ENCODE measurements around the gene BIRC2. TPM values are rescaled to one million over a fixed set of nuclear protein-coding genes. Genes with fewer than 3 reads are reported as not detected.
"Not testable (repeated sequence)": the region's sequence is repeated elsewhere in the genome, so short reads cannot be mapped to it uniquely, and the experiment has no call there.

Gene BIRC2
- total and polyA plus RNA-seq, 3 experiments from 2014 or later: 35.2 to 42.8 (median 40.3) TPM

- not testable (repeated sequence) for H3K9me3 ChIP-seq (ENCODE audit: low read length); DNase-seq; H3K27ac ChIP-seq (ENCODE audit: low read depth, low read length); H3K9me3 Mint-ChIP-seq; H3K4me3 Mint-ChIP-seq; H3K27me3 ChIP-seq (ENCODE audit: insufficient read depth, low read length, poor library complexity, severe bottlenecking); H3K27me3 Mint-ChIP-seq; H3K4me3 ChIP-seq (ENCODE audit: low read length); H3K4me1 ChIP-seq (ENCODE audit: insufficient read depth, low read length)
- peaks cover 23% of the 10 kb centered on the region for H3K36me3 ChIP-seq (ENCODE audit: insufficient read depth, low read length)
- POLR2A ChIA-PET: interaction anchor here (0.9 kb wide), 1 partner anchor 325 kb away, joined by 3 read pairs; no protein-coding TSS in a partner anchor
- Mint-ChIP-seq H3K36me3 (peaks cover 0 to 35% (median 13%) of the 10 kb centered on the region in 3 donors), H3K27ac (peak overlapping the region in 3 of 8 donors; percentile 54 to 77 (median 76)), H3K4me1 (peaks cover 14 to 28% (median 27%) of the 10 kb centered on the region in 3 donors)
- CTCF ChIA-PET: interaction anchor here (1.0 to 8.1 kb wide), 28 partner anchors 9 to 325 kb away, joined by 3 to 84 read pairs (median 8); no protein-coding TSS in a partner anchor
Measured at GRCh38 chr11:102341311-102341710, 5.7 kb upstream of the BIRC2 start.

GRCh38 chr11:102341844-102342318 lies 5.1 kb upstream of the BIRC2 start:
- Histone ChIP-seq H3K4me3 (ENCODE audit: low read length) (no peak overlapping the region), H3K4me1 (ENCODE audit: insufficient read depth, low read length) (peaks cover 9% of the 10 kb centered on the region), H3K9me3 (ENCODE audit: low read length) (no peaks in the 10 kb centered on the region), H3K27me3 (ENCODE audit: insufficient read depth, low read length, poor library complexity, severe bottlenecking) (no peaks in the 10 kb centered on the region), H3K36me3 (ENCODE audit: insufficient read depth, low read length) (peaks cover 17% of the 10 kb centered on the region), H3K27ac (ENCODE audit: low read depth, low read length) (no peak overlapping the region)
- ChIA-PET POLR2A (interaction anchor here (0.9 kb wide), 1 partner anchor 325 kb away, joined by 3 read pairs; no protein-coding TSS in a partner anchor), CTCF (interaction anchor here (0.7 to 8.1 kb wide), 34 partner anchors 8 to 324 kb away, joined by 3 to 84 read pairs (median 6); no protein-coding TSS in a partner anchor)
- Mint-ChIP-seq H3K27ac (peak overlapping the region; percentile 0 to 88 (median 66)), H3K27me3 (peaks cover 0 to 3% of the 10 kb centered on the region in 2 donors), H3K4me1 (peaks cover 16 to 31% (median 31%) of the 10 kb centered on the region in 3 donors), H3K4me3 (peak overlapping the region in 1 of 7 donors; percentile 13), H3K9me3 (no peaks in the 10 kb centered on the region), H3K36me3 (peaks cover 0 to 35% (median 13%) of the 10 kb centered on the region in 3 donors)
- peak; percentile 47 to 77 (median 64) for DNase-seq

- H3K36me3 Mint-ChIP-seq: peaks cover 0 to 27% (median 2%) of the 10 kb centered on the region in 3 donors
- ChIA-PET POLR2A (no interaction called here), CTCF (interaction anchor here (0.8 to 8.1 kb wide), 4 partner anchors 25 to 109 kb away, joined by 3 to 84 read pairs (median 38); partner anchors contain the start of gene TMEM123)
- peaks cover 0 to 3% of the 10 kb centered on the region in 2 donors for H3K27me3 Mint-ChIP-seq
- no peak overlapping the region for H3K27ac ChIP-seq (ENCODE audit: low read depth, low read length)
- peaks cover under 1% of the 10 kb centered on the region for H3K36me3 ChIP-seq (ENCODE audit: insufficient read depth, low read length)
- H3K4me3 ChIP-seq (ENCODE audit: low read length): no peak overlapping the region
- peaks cover 10% of the 10 kb centered on the region for H3K4me1 ChIP-seq (ENCODE audit: insufficient read depth, low read length)
- no peak overlapping the region for H3K27ac Mint-ChIP-seq
- no peaks in the 10 kb centered on the region for H3K27me3 ChIP-seq (ENCODE audit: insufficient read depth, low read length, poor library complexity, severe bottlenecking)
- no peaks in the 10 kb centered on the region for H3K9me3 ChIP-seq (ENCODE audit: low read length)
- peaks cover 26 to 44% (median 33%) of the 10 kb centered on the region in 3 donors for H3K4me1 Mint-ChIP-seq
- no peak overlapping the region for H3K4me3 Mint-ChIP-seq
- no peaks in the 10 kb centered on the region for H3K9me3 Mint-ChIP-seq
- DNase-seq: no peak
Measured at GRCh38 chr11:102343809-102344208, 3.2 kb upstream of the BIRC2 start.

- DNase-seq: peak in 4 of 5 donors; percentile 24 to 51 (median 32)
- POLR2A ChIA-PET: no interaction called here
- H3K27me3 ChIP-seq (ENCODE audit: insufficient read depth, low read length, poor library complexity, severe bottlenecking): no peaks in the 10 kb centered on the region
- H3K4me1 ChIP-seq (ENCODE audit: insufficient read depth, low read length): peaks cover 22% of the 10 kb centered on the region
- Mint-ChIP-seq H3K4me1 (peaks cover 34 to 58% (median 49%) of the 10 kb centered on the region in 3 donors), H3K27ac (peak overlapping the region; percentile 99 to 100 (median 100)), H3K4me3 (peak overlapping the region; percentile 98 to 99 (median 98)), H3K36me3 (peaks cover 0 to 30% (median 2%) of the 10 kb centered on the region in 3 donors), H3K9me3 (no peaks in the 10 kb centered on the region), H3K27me3 (peaks cover 0 to 3% of the 10 kb centered on the region in 2 donors)
- H3K36me3 ChIP-seq (ENCODE audit: insufficient read depth, low read length): no peaks in the 10 kb centered on the region
- CTCF ChIA-PET: interaction anchor here (1.1 to 8.1 kb wide), 3 partner anchors 10 to 267 kb away, joined by 3 to 72 read pairs (median 5); no protein-coding TSS in a partner anchor
- H3K9me3 ChIP-seq (ENCODE audit: low read length): no peaks in the 10 kb centered on the region
- H3K4me3 ChIP-seq (ENCODE audit: low read length): peak overlapping the region; percentile 77
- peak overlapping the region; percentile 93 for H3K27ac ChIP-seq (ENCODE audit: low read depth, low read length)
Measured at GRCh38 chr11:102345904-102346303, 1.1 kb upstream of the BIRC2 start.

GRCh38 chr11:102346456-102346747 lies 612 bp upstream of the BIRC2 start:
- Histone ChIP-seq H3K9me3 (ENCODE audit: low read length) (no peaks in the 10 kb centered on the region), H3K27me3 (ENCODE audit: insufficient read depth, low read length, poor library complexity, severe bottlenecking) (no peaks in the 10 kb centered on the region), H3K4me3 (ENCODE audit: low read length) (peak overlapping the region; percentile 77), H3K27ac (ENCODE audit: low read depth, low read length) (peak overlapping the region; percentile 93), H3K4me1 (ENCODE audit: insufficient read depth, low read length) (peaks cover 22% of the 10 kb centered on the region), H3K36me3 (ENCODE audit: insufficient read depth, low read length) (no peaks in the 10 kb centered on the region)
- DNase-seq: no peak
- H3K27me3 Mint-ChIP-seq: peaks cover 0 to 3% of the 10 kb centered on the region in 2 donors
- CTCF ChIA-PET: interaction anchor here (1.8 kb wide), 1 partner anchor 266 kb away, joined by 5 read pairs; no protein-coding TSS in a partner anchor
- POLR2A ChIA-PET: no interaction called here
- H3K4me1 Mint-ChIP-seq: peaks cover 34 to 57% (median 49%) of the 10 kb centered on the region in 3 donors
- no peaks in the 10 kb centered on the region for H3K9me3 Mint-ChIP-seq
- H3K4me3 Mint-ChIP-seq: peak overlapping the region; percentile 98 to 99 (median 98)
- peak overlapping the region; percentile 99 to 100 (median 100) for H3K27ac Mint-ChIP-seq
- H3K36me3 Mint-ChIP-seq: peaks cover 0 to 33% (median 4%) of the 10 kb centered on the region in 3 donors

GRCh38 chr11:102347462-102348370 lies 702 bp downstream of the BIRC2 start:
- peak in 3 of 5 donors; percentile 12 to 43 (median 29) for DNase-seq
- peak overlapping the region; percentile 77 for H3K4me3 ChIP-seq (ENCODE audit: low read length)
- ChIA-PET POLR2A (interaction anchor here (0.6 to 1.1 kb wide), 2 partner anchors 9 to 104 kb away, joined by 5 read pairs; no protein-coding TSS in a partner anchor), CTCF (interaction anchor here (1.1 to 1.5 kb wide), 4 partner anchors 13 to 148 kb away, joined by 3 to 5 read pairs (median 4); no protein-coding TSS in a partner anchor)
- peaks cover 22% of the 10 kb centered on the region for H3K4me1 ChIP-seq (ENCODE audit: insufficient read depth, low read length)
- H3K9me3 ChIP-seq (ENCODE audit: low read length): no peaks in the 10 kb centered on the region
- peak overlapping the region; percentile 98 to 99 (median 98) for H3K4me3 Mint-ChIP-seq
- no peaks in the 10 kb centered on the region for H3K27me3 ChIP-seq (ENCODE audit: insufficient read depth, low read length, poor library complexity, severe bottlenecking)
- peak overlapping the region; percentile 99 to 100 (median 100) for H3K27ac Mint-ChIP-seq
- peak overlapping the region; percentile 93 for H3K27ac ChIP-seq (ENCODE audit: low read depth, low read length)
- peaks cover 33 to 57% (median 49%) of the 10 kb centered on the region in 3 donors for H3K4me1 Mint-ChIP-seq
- H3K27me3 Mint-ChIP-seq: peaks cover 0 to 3% of the 10 kb centered on the region in 2 donors
- H3K36me3 ChIP-seq (ENCODE audit: insufficient read depth, low read length): no peaks in the 10 kb centered on the region
- no peaks in the 10 kb centered on the region for H3K9me3 Mint-ChIP-seq
- peaks cover 5 to 42% (median 11%) of the 10 kb centered on the region in 3 donors for H3K36me3 Mint-ChIP-seq

GRCh38 chr11:102357116-102357515 lies 10.1 kb downstream of the BIRC2 start:
- H3K9me3 ChIP-seq (ENCODE audit: low read length): no peaks in the 10 kb centered on the region
- no peaks in the 10 kb centered on the region for H3K36me3 ChIP-seq (ENCODE audit: insufficient read depth, low read length)
- Mint-ChIP-seq H3K36me3 (peaks cover 22 to 67% (median 27%) of the 10 kb centered on the region in 3 donors), H3K9me3 (peaks cover 0 to 7% (median 0%) of the 10 kb centered on the region in 5 donors), H3K27me3 (peaks cover 0 to 1% of the 10 kb centered on the region in 2 donors), H3K4me3 (no peak overlapping the region), H3K4me1 (peaks cover 43 to 76% (median 72%) of the 10 kb centered on the region in 3 donors), H3K27ac (peak overlapping the region in 4 of 8 donors; percentile 1 to 43 (median 28))
- peaks cover 22% of the 10 kb centered on the region for H3K4me1 ChIP-seq (ENCODE audit: insufficient read depth, low read length)
- no peak overlapping the region for H3K4me3 ChIP-seq (ENCODE audit: low read length)
- DNase-seq: no peak
- H3K27ac ChIP-seq (ENCODE audit: low read depth, low read length): no peak overlapping the region
- no peaks in the 10 kb centered on the region for H3K27me3 ChIP-seq (ENCODE audit: insufficient read depth, low read length, poor library complexity, severe bottlenecking)
- POLR2A ChIA-PET: no interaction called here
- CTCF ChIA-PET: interaction anchor here (1.8 kb wide), 1 partner anchor 10 kb away, joined by 7 read pairs; no protein-coding TSS in a partner anchor

Measured in CD8-positive, alpha-beta memory T cell (primary cell).